NT2/D1 (cell line): ENCODE data around the gene CDH4.

ENCODE experiments used
- YY1 ChIP-seq: IDR thresholded peaks from 2 replicates; pipeline ENCODE4 v1.6.1; 2011; ENCODE audit not compliant: insufficient read length, insufficient read depth
- ZNF274 ChIP-seq: IDR thresholded peaks from 2 replicates; pipeline ENCODE4 v1.6.1; 2011; ENCODE audit warnings: mild to moderate bottlenecking, low read depth, low read length

GRCh38 chr20:61847986-61848385 is 595.9 kb downstream of the CDH4 start:
- TF ChIP-seq YY1 (no peak), ZNF274 (no peak)
